OCI-LY1 (cell line): Measurements from ENCODE around the gene GRM7.

ENCODE experiments used
- H2AFZ ChIP-seq: fragments of 200-600 bp; sonication (generic), shearing (Covaris generic); 2 replicates; pipeline ENCODE4 v1.6.0; 2014; ENCODE audit warnings: antibody characterized with exemption, mild to moderate bottlenecking, low read length
- H3F3A ChIP-seq: fragments of 200-600 bp; sonication (generic), shearing (Covaris generic); 2 replicates; pipeline ENCODE4 v1.6.0; 2014; ENCODE audit warnings: mild to moderate bottlenecking, antibody characterized with exemption, low read length, moderate library complexity; ENCODE audit not compliant: insufficient read depth
- H3K27ac ChIP-seq: fragments of 200-600 bp; sonication (generic); 2 replicates; pipeline ENCODE4 v1.5.1; 2014; ENCODE audit warnings: low read length, mixed run types, mild to moderate bottlenecking, low read depth; ENCODE audit not compliant: poor library complexity, severe bottlenecking
- H3K27me3 ChIP-seq: fragments of 200-600 bp; sonication (generic); 2 replicates; pipeline ENCODE4 v1.6.0; 2014; ENCODE audit warnings: antibody characterized with exemption, mild to moderate bottlenecking, low read length, moderate library complexity; ENCODE audit not compliant: insufficient read depth
- H3K36me3 ChIP-seq: fragments of 200-600 bp; sonication (generic); 2 replicates; pipeline ENCODE4 v1.6.1; 2014; ENCODE audit warnings: mild to moderate bottlenecking, antibody characterized with exemption, low read length, moderate library complexity, mixed read lengths; ENCODE audit not compliant: insufficient read depth
- H3K4me1 ChIP-seq: fragments of 200-600 bp; sonication (generic); 2 replicates; pipeline ENCODE4 v1.5.1; 2014; ENCODE audit warnings: mild to moderate bottlenecking, low read length, moderate library complexity; ENCODE audit not compliant: insufficient read depth, severe bottlenecking
- H3K4me2 ChIP-seq: fragments of 200-600 bp; sonication (generic), shearing (Covaris generic); 2 replicates; pipeline ENCODE4 v1.6.1; 2014; ENCODE audit warnings: low read length
- H3K4me3 ChIP-seq: fragments of 200-600 bp; sonication (generic); 2 replicates; pipeline ENCODE4 v1.5.1; 2014; ENCODE audit warnings: low read length, low read depth, mild to moderate bottlenecking, mixed read lengths; ENCODE audit not compliant: poor library complexity, severe bottlenecking
- H3K79me2 ChIP-seq: fragments of 200-600 bp; shearing (Covaris generic); 2 replicates; pipeline ENCODE4 v1.6.1; 2016; ENCODE audit warnings: mixed run types, low read length, mixed read lengths; ENCODE audit not compliant: insufficient read depth
- H3K9ac ChIP-seq: fragments of 200-600 bp; sonication (generic), shearing (Covaris generic); 2 replicates; pipeline ENCODE4 v1.6.1; 2014; ENCODE audit warnings: mild to moderate bottlenecking, low read length, mixed read lengths
- H3K9me2 ChIP-seq: fragments of 200-600 bp; sonication (generic), shearing (Covaris generic); 2 replicates; pipeline ENCODE4 v1.6.1; 2014; ENCODE audit warnings: low read depth, mild to moderate bottlenecking, low read length, mixed read lengths
- H3K9me3 ChIP-seq: fragments of 200-600 bp; shearing (Covaris generic); 2 replicates; pipeline ENCODE4 v1.6.1; 2014; ENCODE audit warnings: low read length, mixed read lengths
- H4K20me1 ChIP-seq: fragments of 200-600 bp; sonication (generic), shearing (Covaris generic); 2 replicates; pipeline ENCODE4 v1.6.0; 2016; ENCODE audit warnings: mild to moderate bottlenecking, low read length; ENCODE audit not compliant: insufficient read depth
- EZH2 ChIP-seq: fragments of 200-600 bp; sonication (generic), shearing (Covaris generic); IDR thresholded peaks from 2 replicates; pipeline ENCODE4 v1.8.0; 2017; ENCODE audit warnings: borderline replicate concordance, mixed run types, mild to moderate bottlenecking, antibody characterized with exemption, low read length, moderate library complexity, mixed read lengths
- TF ChIP-seq, protein P1 (sequence below): fragments of 200-600 bp; sonication (generic), shearing (Covaris generic); IDR thresholded peaks from 2 replicates; pipeline ENCODE4 v1.5.1; 2017; ENCODE audit warnings: mild to moderate bottlenecking, antibody characterized with exemption, low read length, moderate library complexity, mixed read lengths

GRM7 gene

DNA sequence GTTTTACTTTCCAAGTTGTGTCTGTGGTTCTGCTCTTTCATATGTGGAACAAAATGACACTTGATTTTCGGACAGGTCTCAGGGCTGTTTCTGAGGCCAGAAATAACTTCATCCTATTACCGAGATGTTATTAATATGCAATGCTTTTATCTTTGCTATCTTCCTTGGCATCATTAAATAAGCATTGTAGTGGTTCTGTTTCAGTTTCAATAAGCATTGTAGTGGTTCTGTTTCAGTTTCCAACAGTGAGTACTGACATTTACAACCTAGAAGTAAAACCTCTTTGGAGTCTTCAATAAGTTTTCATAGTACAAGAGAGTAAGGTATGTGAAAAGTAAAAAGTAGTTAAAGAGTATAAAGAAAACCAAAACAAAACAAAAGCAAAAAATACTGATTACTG is 746.2 kb downstream of the GRM7 start:
- no peaks in the 10 kb centered on the region for H4K20me1 ChIP-seq
- H3K36me3 ChIP-seq, result no peaks in the 10 kb centered on the region
- H3K4me3 ChIP-seq, result no peak overlapping the region
- no peaks in the 10 kb centered on the region for H3K9me3 ChIP-seq
- H3K27me3 ChIP-seq, result no peaks in the 10 kb centered on the region
- no peak overlapping the region for H3K9ac ChIP-seq
- no peak for TF ChIP-seq EZH2
- TF ChIP-seq, protein P1, sequence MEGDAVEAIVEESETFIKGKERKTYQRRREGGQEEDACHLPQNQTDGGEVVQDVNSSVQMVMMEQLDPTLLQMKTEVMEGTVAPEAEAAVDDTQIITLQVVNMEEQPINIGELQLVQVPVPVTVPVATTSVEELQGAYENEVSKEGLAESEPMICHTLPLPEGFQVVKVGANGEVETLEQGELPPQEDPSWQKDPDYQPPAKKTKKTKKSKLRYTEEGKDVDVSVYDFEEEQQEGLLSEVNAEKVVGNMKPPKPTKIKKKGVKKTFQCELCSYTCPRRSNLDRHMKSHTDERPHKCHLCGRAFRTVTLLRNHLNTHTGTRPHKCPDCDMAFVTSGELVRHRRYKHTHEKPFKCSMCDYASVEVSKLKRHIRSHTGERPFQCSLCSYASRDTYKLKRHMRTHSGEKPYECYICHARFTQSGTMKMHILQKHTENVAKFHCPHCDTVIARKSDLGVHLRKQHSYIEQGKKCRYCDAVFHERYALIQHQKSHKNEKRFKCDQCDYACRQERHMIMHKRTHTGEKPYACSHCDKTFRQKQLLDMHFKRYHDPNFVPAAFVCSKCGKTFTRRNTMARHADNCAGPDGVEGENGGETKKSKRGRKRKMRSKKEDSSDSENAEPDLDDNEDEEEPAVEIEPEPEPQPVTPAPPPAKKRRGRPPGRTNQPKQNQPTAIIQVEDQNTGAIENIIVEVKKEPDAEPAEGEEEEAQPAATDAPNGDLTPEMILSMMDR, result no peak
- H3F3A ChIP-seq, result no peaks in the 10 kb centered on the region
- H3K4me1 ChIP-seq, result no peaks in the 10 kb centered on the region
- no peaks in the 10 kb centered on the region for H3K79me2 ChIP-seq
- no peak overlapping the region for H3K4me2 ChIP-seq
- H3K9me2 ChIP-seq, result no peaks in the 10 kb centered on the region
- no peak overlapping the region for H2AFZ ChIP-seq
- H3K27ac ChIP-seq, result no peak overlapping the region

DNA sequence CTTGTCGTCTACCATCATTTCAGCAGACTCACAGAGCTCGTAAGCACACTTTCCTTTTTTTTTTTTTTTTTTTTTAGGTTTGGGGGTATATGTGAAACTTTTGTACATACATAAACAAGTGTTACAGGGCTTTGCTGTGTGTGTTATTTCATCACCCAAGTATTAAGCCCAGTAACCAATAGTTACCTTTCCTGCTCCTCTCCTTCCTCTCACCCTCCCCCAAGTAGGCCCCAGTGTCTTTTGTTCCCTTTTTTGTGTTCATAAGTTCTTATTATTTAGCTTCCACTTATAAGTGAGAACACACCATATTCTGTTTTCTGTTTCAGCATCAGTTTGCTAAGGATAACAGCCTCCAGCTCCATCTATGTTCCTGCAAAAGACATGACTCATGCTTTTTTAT is 746.8 kb downstream of the GRM7 start:
- Histone ChIP-seq H3K9ac (no peak overlapping the region), H3K27me3 (no peaks in the 10 kb centered on the region), H3K9me2 (no peaks in the 10 kb centered on the region), H4K20me1 (no peaks in the 10 kb centered on the region), H3K79me2 (no peaks in the 10 kb centered on the region), H3K4me3 (no peak overlapping the region), H3K4me1 (no peaks in the 10 kb centered on the region), H3K27ac (no peak overlapping the region), H3F3A (no peaks in the 10 kb centered on the region), H3K9me3 (no peaks in the 10 kb centered on the region), H2AFZ (no peak overlapping the region), H3K4me2 (no peak overlapping the region), H3K36me3 (no peaks in the 10 kb centered on the region)
- TF ChIP-seq, protein P1, result no peak
- no peak for TF ChIP-seq EZH2

DNA sequence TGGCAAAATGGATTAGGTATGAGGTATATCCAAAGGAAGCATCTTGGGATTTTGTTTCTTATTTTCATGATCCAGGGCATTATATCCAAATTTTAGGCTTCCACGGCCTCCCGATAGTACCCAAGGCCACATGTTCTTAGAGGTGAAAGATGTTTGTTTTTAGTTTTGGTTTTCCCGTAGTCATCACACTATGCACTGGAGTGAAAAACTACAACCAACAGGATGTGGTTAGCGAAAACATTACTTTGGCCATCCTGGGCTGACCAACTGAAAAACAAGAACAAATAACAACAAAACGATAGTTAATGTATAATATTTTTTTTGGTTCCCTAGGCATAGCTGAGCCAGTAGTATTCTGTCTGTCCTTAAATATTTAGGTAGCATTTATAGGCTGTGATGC is 749.7 kb downstream of the GRM7 start:
- Histone ChIP-seq H3K36me3 (no peaks in the 10 kb centered on the region), H3K4me2 (no peak overlapping the region), H3K27me3 (no peaks in the 10 kb centered on the region), H3K9me2 (no peaks in the 10 kb centered on the region), H3K4me3 (no peak overlapping the region), H3K4me1 (no peaks in the 10 kb centered on the region), H2AFZ (no peak overlapping the region), H3K9ac (no peak overlapping the region), H3K27ac (no peak overlapping the region), H3K79me2 (no peaks in the 10 kb centered on the region), H4K20me1 (no peaks in the 10 kb centered on the region), H3K9me3 (no peaks in the 10 kb centered on the region), H3F3A (no peaks in the 10 kb centered on the region)
- TF ChIP-seq EZH2, result no peak
- TF ChIP-seq, protein P1, result no peak
